Ishikawa (cell line): ENCODE measurements around the gene SYNCRIP.

Experiments used
- CEBPB ChIP-seq: IDR thresholded peaks from 2 replicates; pipeline ENCODE4 v1.6.1; 2012
- CREB1 ChIP-seq: IDR thresholded peaks from 2 replicates; pipeline ENCODE4 v1.6.1; 2012; ENCODE audit warnings: low read depth
- EGR1 ChIP-seq: IDR thresholded peaks from 2 replicates; pipeline ENCODE4 v1.6.1; 2012
- EP300 ChIP-seq: IDR thresholded peaks from 2 replicates; pipeline ENCODE4 v1.6.1; 2012; ENCODE audit warnings: borderline replicate concordance
- FOXM1 ChIP-seq: IDR thresholded peaks from 2 replicates; pipeline ENCODE4 v1.6.1; 2012; ENCODE audit warnings: low read depth, borderline replicate concordance
- MAX ChIP-seq: IDR thresholded peaks from 2 replicates; pipeline ENCODE4 v1.6.1; 2012
- NFIC ChIP-seq: IDR thresholded peaks from 2 replicates; pipeline ENCODE4 v1.6.1; 2012
- RAD21 ChIP-seq: IDR thresholded peaks from 2 replicates; pipeline ENCODE4 v1.6.1; 2012; ENCODE audit warnings: low read depth
- REST ChIP-seq: IDR thresholded peaks from 2 replicates; pipeline ENCODE4 v1.6.1; 2012; ENCODE audit warnings: low read depth, mild to moderate bottlenecking
- TAF1 ChIP-seq: IDR thresholded peaks from 2 replicates; pipeline ENCODE4 v1.6.1; 2012; ENCODE audit warnings: low read depth, mild to moderate bottlenecking
- TCF12 ChIP-seq: IDR thresholded peaks from 2 replicates; pipeline ENCODE4 v1.6.1; 2012; ENCODE audit warnings: low read depth
- TEAD4 ChIP-seq: IDR thresholded peaks from 2 replicates; pipeline ENCODE4 v1.6.1; 2012
- USF1 ChIP-seq: IDR thresholded peaks from 2 replicates; pipeline ENCODE4 v1.6.1; 2012
- YY1 ChIP-seq: IDR thresholded peaks from 2 replicates; pipeline ENCODE4 v1.6.1; 2012; ENCODE audit warnings: low read depth
- ZBTB7A ChIP-seq: IDR thresholded peaks from 2 replicates; pipeline ENCODE4 v1.6.1; 2012; ENCODE audit warnings: low read depth

SYNCRIP gene

GRCh38 chr6:85591207-85591606 is 51.5 kb downstream of the SYNCRIP start:
- TF ChIP-seq TCF12 (no peak), FOXM1 (no peak), NFIC (no peak)

- TF ChIP-seq RAD21 (no peak), EP300 (no peak), NFIC (no peak), EGR1 (no peak), CEBPB (no peak), TCF12 (no peak), MAX (no peak), YY1 (no peak), TEAD4 (no peak), REST (no peak), ZBTB7A (no peak), FOXM1 (no peak), CREB1 (no peak)
Measured at GRCh38 chr6:85585741-85586140, 56.9 kb downstream of the SYNCRIP start.

GRCh38 chr6:85581572-85581971 is 61.1 kb downstream of the SYNCRIP start:
- TF ChIP-seq EP300 (no peak), MAX (no peak), TCF12 (no peak), REST (no peak), CREB1 (no peak), CEBPB (no peak)

- TF ChIP-seq YY1 (no peak), TAF1 (no peak), EP300 (no peak), TCF12 (no peak), FOXM1 (no peak), TEAD4 (no peak), CEBPB (no peak), ZBTB7A (no peak), NFIC (no peak), CREB1 (no peak), REST (no peak), USF1 (no peak)
Measured at GRCh38 chr6:85580878-85581267, 61.8 kb downstream of the SYNCRIP start.

- no peak for TF ChIP-seq YY1
- no peak for TF ChIP-seq TCF12
- TF ChIP-seq RAD21 = no peak
- TF ChIP-seq CEBPB = no peak
- no peak for TF ChIP-seq ZBTB7A
- no peak for TF ChIP-seq EP300
- no peak for TF ChIP-seq FOXM1
- no peak for TF ChIP-seq CREB1
- no peak for TF ChIP-seq TEAD4
- TF ChIP-seq REST = no peak
- no peak for TF ChIP-seq EGR1
- TF ChIP-seq NFIC = no peak
- TF ChIP-seq MAX = no peak
- TF ChIP-seq TAF1 = no peak
- no peak for TF ChIP-seq USF1
Measured at GRCh38 chr6:85580118-85580877, 62.4 kb downstream of the SYNCRIP start.
